Neural progenitor cell (in vitro differentiated cells): ENCODE results near the gene MFAP4.

Experiments used
- CTCF ChIP-seq: fragments of 200-600 bp; sonication (generic); IDR thresholded peaks from 2 replicates; pipeline ENCODE4 v1.5.1; 2017; ENCODE audit warnings: antibody characterized with exemption, mild to moderate bottlenecking
- EZH2 ChIP-seq: fragments of 200-600 bp; sonication (generic); IDR thresholded peaks from 2 replicates; pipeline ENCODE4 v1.6.1; 2017; ENCODE audit warnings: antibody characterized with exemption, mild to moderate bottlenecking, moderate library complexity
- EZH2phosphoT487 ChIP-seq: fragments of 200-600 bp; sonication (generic); IDR thresholded peaks from 2 replicates; pipeline ENCODE4 v1.6.1; 2017; ENCODE audit warnings: antibody characterized with exemption

- TF ChIP-seq EZH2, result no peak
- no peak for TF ChIP-seq CTCF
- no peak for TF ChIP-seq EZH2phosphoT487
These were observed 15.0 kb downstream of the MFAP4 start for GRCh38 chr17:19372011-19372370.
